Left lobe of liver (tissue), 1 donor: ENCODE data around the gene IL4I1. TPM values are rescaled to one million over a fixed set of nuclear protein-coding genes. Genes with fewer than 3 reads are reported as not detected.

Experiments used
- total RNA-seq: library from RNA; stranded (reverse); gene quantifications from one replicate; pipeline ENCODE4 v1.2.1, GENCODE V29; 2021
- donor health status: DM: no; HTN: yes; CAD: no.

Gene IL4I1
- total RNA-seq, 1 donor from 2014 or later, result 0.13 TPM

Other genes with a start within 250 kb of the IL4I1 start
- 50.1 TPM for gene IRF3, start 231.0 kb downstream of the IL4I1 start, total RNA-seq
- gene BCL2L12, start 231.0 kb downstream of the IL4I1 start, total RNA-seq, result 13.7 TPM
- 28.7 TPM for gene PRMT1, start 219.6 kb downstream of the IL4I1 start, total RNA-seq
- gene ADM5, start 207.3 kb downstream of the IL4I1 start, total RNA-seq, result 0.86 TPM
- 0.91 TPM for gene CPT1C, start 205.8 kb downstream of the IL4I1 start, total RNA-seq
- gene TSKS, start 133.6 kb downstream of the IL4I1 start, total RNA-seq, result 0.30 TPM
- gene AP2A1, start 129.9 kb downstream of the IL4I1 start, total RNA-seq, result 52.9 TPM
- 9.3 TPM for gene FUZ, start 83.6 kb downstream of the IL4I1 start, total RNA-seq
- gene MED25, start 78.6 kb downstream of the IL4I1 start, total RNA-seq, result 16.5 TPM
- 86.0 TPM for gene PTOV1, start 45.7 kb downstream of the IL4I1 start, total RNA-seq
- gene PNKP, start 29.3 kb downstream of the IL4I1 start, total RNA-seq, result 33.7 TPM
- gene AKT1S1, start 19.5 kb downstream of the IL4I1 start, total RNA-seq, result 27.6 TPM
- 31.7 TPM for gene TBC1D17, start 19.2 kb downstream of the IL4I1 start, total RNA-seq
- gene ATF5, start 32.3 kb upstream of the IL4I1 start, total RNA-seq, result 787 TPM
- gene NUP62, start 32.6 kb upstream of the IL4I1 start, total RNA-seq, result 24.4 TPM
- gene SIGLEC11, start 64.3 kb upstream of the IL4I1 start, total RNA-seq, result 1.3 TPM
- gene VRK3, start 128.5 kb upstream of the IL4I1 start, total RNA-seq, result 38.0 TPM
- 3.6 TPM for gene ZNF473, start 129.1 kb upstream of the IL4I1 start, total RNA-seq